Prostate gland (tissue), 2 donors: Measurements from ENCODE around the gene RNU5B-1.

Experiments
- POLR2AphosphoS5 ChIP-seq: sonication (generic); formaldehyde crosslinking; IDR thresholded peaks from one replicate; pipeline ENCODE4 v1.6.1; 2017; ENCODE audit warnings: antibody characterized with exemption
- TF ChIP-seq, protein P1 (sequence below), 4 experiments: fragments of 200-600 bp in 2 of 4; fragments of 450-650 bp in 2 of 4; sonication (generic) in 2 of 4; IDR thresholded peaks; 1 replicate in 3 of 4; 2 replicates in 1 of 4; pipeline ENCODE4 v1.5.1; 2016 to 2019; ENCODE audit warnings: antibody characterized with exemption in 4 of 4, mild to moderate bottlenecking in 2 of 4, moderate library complexity in 2 of 4

DNA sequence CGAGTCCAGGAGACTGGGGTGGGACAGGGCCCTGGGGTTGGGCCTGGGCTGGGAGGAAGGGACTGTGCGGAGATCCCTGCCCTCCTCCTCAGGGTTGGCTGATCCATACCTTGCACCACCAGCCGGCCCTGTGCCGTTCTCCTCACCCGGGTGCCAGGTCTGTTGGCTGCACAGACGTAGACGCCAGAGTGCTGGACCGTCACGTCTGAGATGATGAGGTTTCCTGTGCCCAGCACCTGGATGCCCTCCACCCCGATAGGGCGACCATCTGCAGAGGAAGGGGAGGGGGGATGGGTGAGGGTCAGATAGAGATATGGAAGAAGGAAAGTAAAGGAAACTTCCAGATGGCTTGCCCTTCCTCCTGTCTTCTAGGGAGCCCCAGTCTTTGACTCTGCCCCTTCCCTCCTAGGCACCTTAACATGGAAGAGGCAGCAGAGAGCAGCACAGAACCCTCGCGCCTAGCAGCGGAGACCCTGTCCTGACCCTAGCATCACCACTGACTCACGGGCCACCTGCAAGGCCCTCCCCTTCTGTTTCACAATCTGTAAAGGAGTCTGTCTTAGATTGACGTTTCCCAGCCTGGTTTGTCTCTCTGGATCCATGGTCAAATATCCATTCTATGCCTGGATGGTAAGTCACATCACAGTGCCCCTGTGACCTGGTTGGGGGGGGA is 28.8 kb downstream of the RNU5B-1 start:
- TF ChIP-seq, protein P1, sequence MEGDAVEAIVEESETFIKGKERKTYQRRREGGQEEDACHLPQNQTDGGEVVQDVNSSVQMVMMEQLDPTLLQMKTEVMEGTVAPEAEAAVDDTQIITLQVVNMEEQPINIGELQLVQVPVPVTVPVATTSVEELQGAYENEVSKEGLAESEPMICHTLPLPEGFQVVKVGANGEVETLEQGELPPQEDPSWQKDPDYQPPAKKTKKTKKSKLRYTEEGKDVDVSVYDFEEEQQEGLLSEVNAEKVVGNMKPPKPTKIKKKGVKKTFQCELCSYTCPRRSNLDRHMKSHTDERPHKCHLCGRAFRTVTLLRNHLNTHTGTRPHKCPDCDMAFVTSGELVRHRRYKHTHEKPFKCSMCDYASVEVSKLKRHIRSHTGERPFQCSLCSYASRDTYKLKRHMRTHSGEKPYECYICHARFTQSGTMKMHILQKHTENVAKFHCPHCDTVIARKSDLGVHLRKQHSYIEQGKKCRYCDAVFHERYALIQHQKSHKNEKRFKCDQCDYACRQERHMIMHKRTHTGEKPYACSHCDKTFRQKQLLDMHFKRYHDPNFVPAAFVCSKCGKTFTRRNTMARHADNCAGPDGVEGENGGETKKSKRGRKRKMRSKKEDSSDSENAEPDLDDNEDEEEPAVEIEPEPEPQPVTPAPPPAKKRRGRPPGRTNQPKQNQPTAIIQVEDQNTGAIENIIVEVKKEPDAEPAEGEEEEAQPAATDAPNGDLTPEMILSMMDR (IDR thresholded peaks at IDR 0.05) = no peak
- no peak for TF ChIP-seq POLR2AphosphoS5
